Sigmoid colon (tissue), 4 donors: Measurements from ENCODE around the gene MAD1L1.

Source experiments
- EP300 ChIP-seq, 4 donors: sonication (generic); formaldehyde crosslinking; IDR thresholded peaks; one replicate each; pipeline ENCODE4 v1.6.1; 2017; ENCODE audit warnings: antibody characterized with exemption in 4 of 4
- POLR2A ChIP-seq, 2 donors: fragments of 450-650 bp; IDR thresholded peaks; one replicate each; pipeline ENCODE4 v1.6.1; 2016; ENCODE audit warnings: antibody characterized with exemption in 2 of 2, mild to moderate bottlenecking in 2 of 2, moderate library complexity in 2 of 2
- POLR2AphosphoS5 ChIP-seq, 4 donors: sonication (generic); formaldehyde crosslinking; IDR thresholded peaks; one replicate each; pipeline ENCODE4 v1.6.1; 2017; ENCODE audit warnings: antibody characterized with exemption in 4 of 4
- TF ChIP-seq, protein P1 (sequence below), 4 experiments: fragments of 450-650 bp in 3 of 4; fragments of 200-600 bp in 1 of 4; IDR thresholded peaks; one replicate each; pipeline ENCODE4 v1.5.1; 2016 to 2019; ENCODE audit warnings: antibody characterized with exemption in 4 of 4, mild to moderate bottlenecking in 3 of 4, moderate library complexity in 2 of 4

DNA sequence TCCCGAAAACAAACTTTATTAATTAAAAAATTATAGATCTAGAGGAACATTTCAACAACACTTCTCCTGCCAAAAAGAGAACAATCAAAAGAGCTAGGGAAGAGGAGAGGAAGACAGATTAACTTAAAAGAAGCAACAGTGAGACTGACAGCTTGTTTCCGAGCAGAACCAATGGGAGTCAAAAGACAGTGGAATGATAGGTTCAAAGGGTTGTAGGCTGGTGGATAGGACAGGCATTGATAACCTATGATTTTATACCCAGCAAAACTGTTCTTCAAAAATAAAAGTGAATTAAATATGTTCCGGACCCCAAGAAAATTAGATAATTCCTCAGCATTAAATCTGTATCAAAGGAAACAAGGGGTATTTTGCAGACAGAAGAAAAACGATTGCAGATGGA, 207.6 kb downstream of the MAD1L1 start:
- TF ChIP-seq, protein P1, sequence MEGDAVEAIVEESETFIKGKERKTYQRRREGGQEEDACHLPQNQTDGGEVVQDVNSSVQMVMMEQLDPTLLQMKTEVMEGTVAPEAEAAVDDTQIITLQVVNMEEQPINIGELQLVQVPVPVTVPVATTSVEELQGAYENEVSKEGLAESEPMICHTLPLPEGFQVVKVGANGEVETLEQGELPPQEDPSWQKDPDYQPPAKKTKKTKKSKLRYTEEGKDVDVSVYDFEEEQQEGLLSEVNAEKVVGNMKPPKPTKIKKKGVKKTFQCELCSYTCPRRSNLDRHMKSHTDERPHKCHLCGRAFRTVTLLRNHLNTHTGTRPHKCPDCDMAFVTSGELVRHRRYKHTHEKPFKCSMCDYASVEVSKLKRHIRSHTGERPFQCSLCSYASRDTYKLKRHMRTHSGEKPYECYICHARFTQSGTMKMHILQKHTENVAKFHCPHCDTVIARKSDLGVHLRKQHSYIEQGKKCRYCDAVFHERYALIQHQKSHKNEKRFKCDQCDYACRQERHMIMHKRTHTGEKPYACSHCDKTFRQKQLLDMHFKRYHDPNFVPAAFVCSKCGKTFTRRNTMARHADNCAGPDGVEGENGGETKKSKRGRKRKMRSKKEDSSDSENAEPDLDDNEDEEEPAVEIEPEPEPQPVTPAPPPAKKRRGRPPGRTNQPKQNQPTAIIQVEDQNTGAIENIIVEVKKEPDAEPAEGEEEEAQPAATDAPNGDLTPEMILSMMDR (IDR thresholded peaks at IDR 0.05) = no peak
- TF ChIP-seq POLR2AphosphoS5 (IDR thresholded peaks at IDR 0.05) (no peak), POLR2A (IDR thresholded peaks at IDR 0.05) (no peak), EP300 (IDR thresholded peaks at IDR 0.05) (no peak)
